Measurements from ENCODE around the gene COX20.

COX20 gene

DNA sequence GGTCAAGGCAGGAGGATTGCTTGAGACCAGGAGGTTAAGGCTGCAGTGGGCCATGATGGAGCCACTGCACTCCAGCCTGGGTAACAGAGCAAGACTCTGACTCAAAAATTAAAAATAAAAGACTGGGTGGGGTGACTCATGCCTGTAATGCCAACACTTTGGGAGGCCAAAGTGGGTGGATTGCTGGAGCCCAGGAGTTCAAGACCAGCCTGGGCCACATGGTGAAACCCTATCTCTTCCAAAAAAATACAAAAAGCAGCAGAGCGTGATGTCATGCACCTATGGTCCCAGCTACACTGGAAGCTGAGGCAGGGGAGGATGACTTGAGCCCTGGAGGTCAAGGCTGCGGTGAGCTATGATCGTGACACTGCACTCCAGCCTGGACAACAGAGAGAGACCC is 44.4 kb upstream of the COX20 start:
- TF ChIP-seq FOXM1 (IDR thresholded peaks at IDR 0.05; ENCODE audit: borderline replicate concordance, low read depth) (no peak), EGR1 (IDR thresholded peaks at IDR 0.05) (no peak), ZBTB7A (IDR thresholded peaks at IDR 0.05; ENCODE audit: low read depth) (no peak), RAD21 (IDR thresholded peaks at IDR 0.05; ENCODE audit: low read depth) (no peak), CREB1 (IDR thresholded peaks at IDR 0.05; ENCODE audit: low read depth) (no peak), TCF12 (IDR thresholded peaks at IDR 0.05; ENCODE audit: low read depth) (no peak)
- TF ChIP-seq, protein P1, sequence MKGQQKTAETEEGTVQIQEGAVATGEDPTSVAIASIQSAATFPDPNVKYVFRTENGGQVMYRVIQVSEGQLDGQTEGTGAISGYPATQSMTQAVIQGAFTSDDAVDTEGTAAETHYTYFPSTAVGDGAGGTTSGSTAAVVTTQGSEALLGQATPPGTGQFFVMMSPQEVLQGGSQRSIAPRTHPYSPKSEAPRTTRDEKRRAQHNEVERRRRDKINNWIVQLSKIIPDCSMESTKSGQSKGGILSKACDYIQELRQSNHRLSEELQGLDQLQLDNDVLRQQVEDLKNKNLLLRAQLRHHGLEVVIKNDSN (IDR thresholded peaks at IDR 0.05), result no peak

GRCh38 chr1:244792188-244792850 is 43.1 kb upstream of the COX20 start:
- TF ChIP-seq TEAD4 (IDR thresholded peaks at IDR 0.05) (no peak), EGR1 (IDR thresholded peaks at IDR 0.05) (no peak), CREB1 (IDR thresholded peaks at IDR 0.05; ENCODE audit: low read depth) (no peak), NFIC (IDR thresholded peaks at IDR 0.05) (no peak)

GRCh38 chr1:244794071-244794470 is 41.4 kb upstream of the COX20 start:
- TF ChIP-seq TEAD4 (IDR thresholded peaks at IDR 0.05) (no peak), YY1 (IDR thresholded peaks at IDR 0.05; ENCODE audit: low read depth) (no peak), ZBTB7A (IDR thresholded peaks at IDR 0.05; ENCODE audit: low read depth) (no peak), REST (IDR thresholded peaks at IDR 0.05; ENCODE audit: low read depth) (no peak), MAX (IDR thresholded peaks at IDR 0.05) (no peak), TAF1 (IDR thresholded peaks at IDR 0.05; ENCODE audit: low read depth) (no peak), FOXM1 (IDR thresholded peaks at IDR 0.05; ENCODE audit: borderline replicate concordance, low read depth) (no peak), EP300 (IDR thresholded peaks at IDR 0.05; ENCODE audit: borderline replicate concordance) (no peak), RAD21 (IDR thresholded peaks at IDR 0.05; ENCODE audit: low read depth) (no peak), EGR1 (IDR thresholded peaks at IDR 0.05) (no peak)
- TF ChIP-seq, protein P1 (IDR thresholded peaks at IDR 0.05), result no peak

- TF ChIP-seq REST (IDR thresholded peaks at IDR 0.05; ENCODE audit: low read depth) (no peak), YY1 (IDR thresholded peaks at IDR 0.05; ENCODE audit: low read depth) (0 out of 2 replicates have a peak, but pooled peaks have one; percentile 22), RAD21 (IDR thresholded peaks at IDR 0.05; ENCODE audit: low read depth) (peak; percentile 88)
These were observed 38.6 kb upstream of the COX20 start for GRCh38 chr1:244796719-244797406.

DNA sequence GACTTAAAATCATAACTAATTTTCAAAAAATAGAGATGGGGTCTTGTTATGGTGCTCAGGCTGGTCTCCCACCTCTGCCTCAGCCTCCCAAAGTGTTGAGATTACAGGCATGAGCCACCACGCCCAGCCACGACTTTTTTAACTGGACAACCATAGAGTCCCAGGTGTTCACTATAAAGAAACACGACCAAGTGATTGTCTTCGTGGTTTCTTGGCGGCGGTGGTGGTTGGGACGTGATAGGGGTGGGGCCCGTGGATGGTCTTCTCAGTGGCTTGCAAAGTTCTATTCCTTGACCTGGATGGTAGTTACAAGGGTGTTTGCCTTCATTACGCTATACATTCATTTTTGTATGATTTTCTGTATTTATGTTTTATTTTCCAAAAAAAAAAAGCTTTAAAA is 34.6 kb upstream of the COX20 start:
- TF ChIP-seq EGR1 (IDR thresholded peaks at IDR 0.05), result no peak
- no peak for TF ChIP-seq RAD21 (IDR thresholded peaks at IDR 0.05; ENCODE audit: low read depth)
- TF ChIP-seq YY1 (IDR thresholded peaks at IDR 0.05; ENCODE audit: low read depth), result no peak
- no peak for TF ChIP-seq MAX (IDR thresholded peaks at IDR 0.05)

- TF ChIP-seq RAD21 (IDR thresholded peaks at IDR 0.05; ENCODE audit: low read depth), result peak; percentile 51
- TF ChIP-seq ZBTB7A (IDR thresholded peaks at IDR 0.05; ENCODE audit: low read depth), result no peak
These were observed 34.2 kb upstream of the COX20 start for GRCh38 chr1:244801246-244801645.

GRCh38 chr1:244802041-244802440 is 33.4 kb upstream of the COX20 start:
- TF ChIP-seq MAX (IDR thresholded peaks at IDR 0.05) (no peak), RAD21 (IDR thresholded peaks at IDR 0.05; ENCODE audit: low read depth) (no peak), NFIC (IDR thresholded peaks at IDR 0.05) (no peak), TEAD4 (IDR thresholded peaks at IDR 0.05) (no peak), YY1 (IDR thresholded peaks at IDR 0.05; ENCODE audit: low read depth) (no peak), FOXM1 (IDR thresholded peaks at IDR 0.05; ENCODE audit: borderline replicate concordance, low read depth) (no peak), REST (IDR thresholded peaks at IDR 0.05; ENCODE audit: low read depth) (no peak), TAF1 (IDR thresholded peaks at IDR 0.05; ENCODE audit: low read depth) (no peak), ZBTB7A (IDR thresholded peaks at IDR 0.05; ENCODE audit: low read depth) (no peak), EGR1 (IDR thresholded peaks at IDR 0.05) (no peak)
- TF ChIP-seq, protein P1 (IDR thresholded peaks at IDR 0.05), result no peak
